NCI-H1436 (cell line): ENCODE results near the gene ATXN1.

Experiments used
- DNase-seq: peaks from one replicate; lab custom pipeline; 2025; lab: John Stamatoyannopoulos, UW

ATXN1 gene

GRCh38 chr6:16332175-16332542 is 429.1 kb downstream of the ATXN1 start:
- DNase-seq: peak; percentile 66

DNA sequence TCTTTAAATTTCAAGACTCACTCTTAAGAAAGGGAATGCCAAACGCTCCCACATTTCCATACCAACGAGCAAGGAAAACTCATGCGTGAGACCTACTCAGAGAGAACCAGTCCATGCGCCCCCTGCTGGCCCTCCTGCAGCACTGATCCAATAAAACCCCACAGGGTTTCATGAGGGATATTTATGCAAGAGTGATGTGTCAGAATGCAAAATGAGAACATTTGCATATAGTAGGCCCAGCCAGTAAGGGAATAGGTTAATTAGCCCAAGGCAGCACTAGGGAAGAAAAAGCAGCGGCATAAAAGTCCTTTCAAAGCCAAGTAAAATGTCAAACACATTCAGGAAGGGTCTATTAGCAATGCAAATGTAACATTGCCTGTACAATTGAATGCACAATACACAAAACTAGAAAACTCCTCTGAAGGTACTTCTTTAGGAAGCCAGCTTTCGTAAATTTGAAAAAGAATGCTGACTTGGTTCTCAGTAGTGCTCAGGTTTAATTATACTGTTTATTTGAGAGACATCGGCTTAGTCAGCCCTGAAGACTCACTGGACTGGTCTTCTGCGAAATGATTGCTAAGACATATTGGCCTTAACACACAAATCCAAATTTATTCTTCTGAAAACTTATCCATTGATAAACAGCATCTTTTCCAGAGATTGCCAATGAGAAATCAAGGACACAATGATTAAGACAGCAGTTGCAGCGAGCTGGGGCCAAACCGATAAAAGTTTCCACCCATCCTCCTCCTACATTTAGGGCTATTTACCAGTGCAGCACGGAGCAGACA is 429.7 kb downstream of the ATXN1 start:
- DNase-seq: peak; percentile 42

- DNase-seq: no peak
Measured at GRCh38 chr6:16329233-16329632, 432.0 kb downstream of the ATXN1 start.

DNA sequence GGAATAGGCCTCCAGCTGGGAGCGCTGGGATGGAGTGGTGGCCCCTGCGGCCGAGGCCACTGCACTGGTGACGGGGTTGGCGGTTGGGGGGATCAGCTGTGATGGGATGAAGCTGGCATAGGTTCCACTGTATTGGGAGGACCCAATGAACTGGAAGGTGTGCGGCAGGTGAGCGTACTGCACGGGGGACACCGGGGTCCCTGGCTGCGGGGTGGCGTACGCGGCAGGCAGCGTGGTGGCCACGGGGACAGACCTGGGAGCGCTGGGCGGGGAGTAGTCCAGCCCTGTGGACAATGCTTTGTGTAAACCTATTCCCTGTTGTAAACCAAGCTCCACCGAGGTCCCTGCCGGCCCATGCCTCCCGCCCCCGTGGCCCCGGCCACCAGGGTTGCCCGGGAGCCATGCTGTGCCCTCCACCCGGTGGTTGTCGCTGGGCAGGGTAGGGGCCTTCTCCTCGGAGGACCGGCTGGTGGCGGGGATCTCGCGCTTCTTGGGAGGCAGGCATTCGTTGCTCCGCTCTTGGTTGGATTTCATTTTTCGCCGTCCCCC is 433.4 kb downstream of the ATXN1 start:
- DNase-seq: no peak

DNA sequence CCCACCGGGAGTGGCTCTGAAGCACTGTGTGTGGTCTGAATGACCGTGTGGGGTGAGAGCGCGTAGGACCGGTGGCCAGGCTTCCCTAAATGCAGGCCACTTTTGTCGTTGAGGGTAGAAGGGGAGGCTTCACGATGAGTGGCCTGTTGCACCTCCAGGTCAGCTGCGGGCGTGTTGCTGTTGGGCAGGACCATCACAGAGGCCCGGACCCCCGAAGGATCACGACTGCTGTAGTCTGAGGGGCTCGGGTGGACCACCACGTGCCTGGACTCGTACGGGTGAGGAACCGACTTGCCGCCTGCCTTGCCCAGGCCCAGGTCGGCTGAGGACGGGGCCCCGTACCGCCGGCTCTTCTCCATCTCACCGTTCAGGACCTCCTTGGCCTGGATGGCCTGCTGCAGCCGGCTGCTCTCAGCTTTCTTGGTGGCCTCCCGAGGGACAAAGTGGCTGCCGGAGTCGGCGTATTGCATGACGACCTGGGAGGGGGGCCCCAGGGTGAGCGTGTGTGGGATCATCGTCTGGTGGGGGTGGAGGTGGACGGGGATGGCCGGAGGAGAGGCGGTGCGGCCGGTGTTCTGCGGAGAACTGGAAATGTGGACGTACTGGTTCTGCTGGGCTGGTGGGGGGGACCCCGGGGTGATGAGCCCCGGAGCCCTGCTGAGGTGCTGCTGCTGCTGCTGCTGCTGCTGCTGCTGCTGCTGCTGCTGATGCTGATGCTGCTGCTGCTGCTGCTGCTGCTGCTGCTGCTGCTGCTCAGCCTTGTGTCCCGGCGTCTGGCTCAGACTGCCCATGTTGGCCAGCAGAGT is 434.1 kb downstream of the ATXN1 start:
- DNase-seq: no peak

GRCh38 chr6:16326531-16326930 is 434.7 kb downstream of the ATXN1 start:
- DNase-seq: no peak

DNA sequence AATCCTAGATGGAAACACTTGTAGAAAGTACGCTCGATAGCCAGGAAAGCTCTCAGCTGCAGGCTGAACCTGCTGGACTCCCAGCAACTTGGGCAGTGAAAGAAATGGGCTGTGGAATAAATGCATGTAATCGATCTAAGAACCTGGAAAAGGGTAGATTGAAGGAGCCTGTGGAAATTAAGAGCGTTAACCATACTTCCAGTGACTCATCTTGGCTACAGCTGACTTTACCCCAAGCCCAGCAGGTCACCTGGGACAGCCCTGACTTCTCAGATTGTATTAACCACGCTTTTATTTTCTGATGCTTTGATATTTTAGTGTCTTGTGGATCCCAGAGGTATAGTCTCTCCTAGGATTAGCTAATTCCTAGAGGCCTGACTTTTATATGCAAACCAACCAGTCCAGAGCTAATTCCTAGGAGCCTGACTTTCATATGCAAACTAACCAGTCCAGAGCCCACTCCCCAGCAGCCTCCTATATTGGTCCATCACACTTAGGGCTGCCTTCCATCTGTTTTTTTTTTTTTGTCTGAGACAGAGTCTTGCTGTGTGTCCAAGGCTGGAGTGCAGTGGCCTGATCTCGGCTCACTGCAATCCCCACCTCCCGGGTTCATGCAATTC is 436.5 kb downstream of the ATXN1 start:
- DNase-seq: no peak

GRCh38 chr6:16324184-16324583 is 437.1 kb downstream of the ATXN1 start:
- no peak for DNase-seq

GRCh38 chr6:16322666-16323312 is 438.5 kb downstream of the ATXN1 start:
- peak; percentile 87 for DNase-seq

GRCh38 chr6:16321826-16322225 is 439.4 kb downstream of the ATXN1 start:
- DNase-seq: no peak

DNA sequence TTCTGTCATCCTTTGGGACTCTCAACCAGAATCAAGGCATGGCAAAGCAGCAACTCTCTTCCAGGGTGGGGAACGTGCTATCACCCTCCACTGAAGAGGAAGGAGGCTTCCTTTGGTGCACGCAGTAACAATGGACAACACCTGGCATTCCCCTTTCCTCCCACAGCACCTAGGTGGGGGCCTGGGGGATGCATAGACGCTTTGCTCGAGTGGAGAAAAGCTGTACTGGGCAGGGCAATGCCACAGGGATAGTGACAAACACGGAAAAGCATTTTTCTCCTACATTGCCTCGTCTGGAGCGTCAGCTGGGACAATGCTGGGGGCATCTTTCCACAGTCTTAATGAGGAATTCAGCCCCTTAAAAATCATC is 439.9 kb downstream of the ATXN1 start:
- no peak for DNase-seq

GRCh38 chr6:16320533-16321340 is 440.5 kb downstream of the ATXN1 start:
- no peak for DNase-seq

GRCh38 chr6:16319813-16320532 is 441.3 kb downstream of the ATXN1 start:
- DNase-seq: peak; percentile 35

DNA sequence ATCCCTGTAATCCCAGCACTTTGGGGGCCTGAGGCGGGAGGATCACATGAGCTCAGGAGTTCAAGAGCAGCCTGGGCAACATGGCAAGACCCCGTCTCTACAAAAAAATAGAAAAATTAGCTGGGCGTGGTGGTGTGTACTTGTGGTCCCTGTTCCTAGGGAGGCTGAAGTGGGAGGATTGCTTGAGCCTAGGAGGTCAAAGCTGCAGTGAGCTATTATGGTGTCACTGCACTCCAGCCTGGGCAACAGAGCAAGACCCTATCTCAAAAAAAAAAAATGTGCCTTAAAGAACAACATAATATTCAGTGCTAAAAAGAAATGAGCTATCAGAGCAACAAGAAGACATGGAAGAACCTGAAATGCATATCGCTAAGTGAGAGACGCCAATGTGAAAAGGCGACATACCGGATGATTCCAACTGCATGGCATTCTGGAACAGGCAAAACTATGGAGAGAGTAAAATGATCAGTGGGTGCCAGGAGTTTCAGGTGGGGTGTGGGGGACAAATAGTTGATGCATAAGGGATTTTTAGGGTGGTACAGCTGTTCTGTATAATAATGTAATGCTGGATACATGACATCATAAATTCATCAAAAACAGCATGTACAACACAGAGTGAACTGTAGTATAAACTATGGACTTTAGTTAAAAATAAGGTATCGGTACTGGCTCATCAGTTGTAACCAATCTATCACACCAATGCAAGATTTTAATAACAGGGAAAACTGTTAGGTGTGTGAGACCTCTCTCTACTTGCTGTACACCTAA is 442.1 kb downstream of the ATXN1 start:
- no peak for DNase-seq

DNA sequence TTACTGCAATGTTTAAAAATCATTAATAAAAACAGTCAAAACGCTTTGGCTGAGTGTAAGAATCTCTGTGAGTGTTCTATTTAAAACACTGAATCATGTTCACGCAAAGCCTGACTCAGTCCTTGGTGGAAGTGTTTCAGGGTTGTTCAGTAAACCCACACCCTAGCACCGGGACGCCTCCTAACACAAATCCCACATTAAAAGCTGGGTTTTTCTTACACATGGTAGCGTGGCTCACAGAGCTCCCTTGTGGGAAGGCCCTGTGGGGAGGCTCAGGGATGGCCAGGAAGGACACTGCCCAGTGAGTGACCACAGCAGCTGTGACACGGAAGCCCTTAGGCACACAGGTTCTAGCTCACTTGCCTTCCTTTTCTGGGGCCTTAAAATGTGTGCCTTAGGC is 442.7 kb downstream of the ATXN1 start:
- DNase-seq: no peak

DNA sequence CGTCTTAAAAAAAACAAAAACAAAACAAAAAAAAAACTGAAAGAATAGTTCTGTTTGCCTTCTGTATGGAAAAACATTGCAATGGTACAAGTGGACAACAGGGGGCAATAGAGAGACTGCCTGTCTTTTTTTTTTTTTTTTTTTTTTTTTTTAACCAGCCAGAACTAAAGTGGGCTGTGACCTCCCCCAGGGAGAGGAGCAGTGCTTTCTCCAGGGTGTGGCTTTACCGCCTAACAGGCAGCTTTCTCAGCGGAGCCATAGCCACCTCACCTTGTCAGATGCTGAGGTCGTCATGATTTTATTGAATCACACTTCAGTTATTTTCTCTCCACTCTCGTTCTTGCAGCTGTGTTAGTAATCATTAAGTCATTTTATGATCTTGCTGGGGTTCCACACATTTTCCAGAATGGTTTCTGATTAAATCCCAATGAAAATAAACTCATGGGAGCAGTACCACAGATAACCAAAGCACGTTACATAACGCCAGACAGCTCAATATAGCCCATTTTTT is 444.5 kb downstream of the ATXN1 start:
- peak; percentile 77 for DNase-seq

- no peak for DNase-seq
Measured at GRCh38 chr6:16314296-16314695, 447.0 kb downstream of the ATXN1 start.

GRCh38 chr6:16313732-16314131 is 447.5 kb downstream of the ATXN1 start:
- no peak for DNase-seq

GRCh38 chr6:16311763-16312162 is 449.5 kb downstream of the ATXN1 start:
- DNase-seq: no peak

DNA sequence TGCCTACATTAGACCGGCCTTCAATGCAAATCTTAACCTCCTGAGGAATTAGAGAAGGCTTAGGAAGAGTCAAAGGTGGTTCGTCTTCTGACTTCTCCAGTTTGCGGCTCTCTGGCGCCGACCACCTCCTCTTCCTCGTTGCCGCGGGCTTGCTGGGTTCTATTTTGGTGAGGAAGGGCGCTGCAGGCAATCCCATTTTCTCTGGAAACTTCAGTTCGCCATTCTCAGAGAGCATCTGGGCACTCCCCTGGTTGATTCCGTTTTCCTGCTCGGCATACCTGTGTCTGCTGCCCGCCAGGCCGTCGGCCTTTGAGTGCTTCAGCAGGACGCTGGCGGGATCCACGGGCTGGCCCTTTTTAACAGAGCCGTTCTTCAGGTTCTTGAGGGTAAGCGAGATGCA is 454.9 kb downstream of the ATXN1 start:
- no peak for DNase-seq
